Transverse colon (tissue), 4 donors: Measurements from ENCODE around the gene RGPD8.
"Not testable (repeated sequence)": the region's sequence is repeated elsewhere in the genome, so short reads cannot be mapped to it uniquely, and the experiment has no call there.

Experiments used
- POLR2A ChIP-seq: fragments of 450-650 bp; IDR thresholded peaks from one replicate; pipeline ENCODE4 v1.6.1; 2016; ENCODE audit warnings: antibody characterized with exemption, mild to moderate bottlenecking, moderate library complexity
- POLR2AphosphoS5 ChIP-seq, 3 donors: sonication (generic); formaldehyde crosslinking; IDR thresholded peaks; one replicate each; pipeline ENCODE4 v1.6.1; 2016; ENCODE audit warnings: antibody characterized with exemption in 3 of 3
- TF ChIP-seq, protein P1 (sequence below), 5 experiments: fragments of 200-600 bp in 3 of 5; fragments of 450-650 bp in 2 of 5; sonication (generic) in 3 of 5; IDR thresholded peaks; 1 replicate in 2 of 5; 2 replicates in 3 of 5; pipeline ENCODE4 v1.5.1; 2016 to 2017; ENCODE audit warnings: antibody characterized with exemption in 5 of 5, inconsistent platforms in 3 of 5, mild to moderate bottlenecking in 2 of 5, moderate library complexity in 1 of 5

DNA sequence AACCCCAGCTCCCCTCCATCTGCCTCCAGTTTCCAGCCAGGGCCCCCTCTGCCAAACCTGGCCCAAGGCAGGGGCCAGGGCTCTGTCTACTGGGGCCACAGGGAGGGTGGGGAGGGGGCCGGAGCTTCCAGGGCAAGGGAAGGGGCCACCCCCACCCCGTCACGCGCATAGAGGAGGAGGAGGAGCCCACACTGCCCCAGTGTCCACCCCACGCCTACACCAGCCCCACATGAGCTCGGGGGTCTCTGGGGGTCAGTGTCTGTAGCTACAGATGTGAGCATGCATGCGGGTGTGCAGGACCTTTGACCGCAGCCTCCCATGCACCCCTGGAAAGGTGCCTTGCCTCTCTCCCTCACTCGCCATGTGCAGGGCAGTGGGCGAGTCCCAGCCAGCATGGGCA, 3.5 kb upstream of the RGPD8 start:
- not testable (repeated sequence) for TF ChIP-seq POLR2AphosphoS5 (IDR thresholded peaks at IDR 0.05); POLR2A
- TF ChIP-seq, protein P1, sequence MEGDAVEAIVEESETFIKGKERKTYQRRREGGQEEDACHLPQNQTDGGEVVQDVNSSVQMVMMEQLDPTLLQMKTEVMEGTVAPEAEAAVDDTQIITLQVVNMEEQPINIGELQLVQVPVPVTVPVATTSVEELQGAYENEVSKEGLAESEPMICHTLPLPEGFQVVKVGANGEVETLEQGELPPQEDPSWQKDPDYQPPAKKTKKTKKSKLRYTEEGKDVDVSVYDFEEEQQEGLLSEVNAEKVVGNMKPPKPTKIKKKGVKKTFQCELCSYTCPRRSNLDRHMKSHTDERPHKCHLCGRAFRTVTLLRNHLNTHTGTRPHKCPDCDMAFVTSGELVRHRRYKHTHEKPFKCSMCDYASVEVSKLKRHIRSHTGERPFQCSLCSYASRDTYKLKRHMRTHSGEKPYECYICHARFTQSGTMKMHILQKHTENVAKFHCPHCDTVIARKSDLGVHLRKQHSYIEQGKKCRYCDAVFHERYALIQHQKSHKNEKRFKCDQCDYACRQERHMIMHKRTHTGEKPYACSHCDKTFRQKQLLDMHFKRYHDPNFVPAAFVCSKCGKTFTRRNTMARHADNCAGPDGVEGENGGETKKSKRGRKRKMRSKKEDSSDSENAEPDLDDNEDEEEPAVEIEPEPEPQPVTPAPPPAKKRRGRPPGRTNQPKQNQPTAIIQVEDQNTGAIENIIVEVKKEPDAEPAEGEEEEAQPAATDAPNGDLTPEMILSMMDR (IDR thresholded peaks at IDR 0.05): not testable (repeated sequence)
